Suprapubic skin (tissue), 4 donors: ENCODE data around the gene CRISP1. TPM values are rescaled to one million over a fixed set of nuclear protein-coding genes. Genes with fewer than 3 reads are reported as not detected.
"Not testable (repeated sequence)": the region's sequence is repeated elsewhere in the genome, so short reads cannot be mapped to it uniquely, and the experiment has no call there.

Experiments
- DNase-seq, 2 donors: peaks; one replicate each; pipeline ENCODE4 v3.0.0-alpha.2; 2019; ENCODE audit warnings: low spot score in 2 of 2
- H3K27ac ChIP-seq: fragments of 200-600 bp; sonication (generic); one replicate; pipeline ENCODE4 v1.5.1; 2019
- H3K27me3 ChIP-seq: fragments of 200-600 bp; sonication (generic); one replicate; pipeline ENCODE4 v1.5.1; 2019
- H3K36me3 ChIP-seq: fragments of 200-600 bp; sonication (generic); one replicate; pipeline ENCODE4 v1.5.1; 2019
- H3K4me1 ChIP-seq: fragments of 200-600 bp; sonication (generic); one replicate; pipeline ENCODE4 v1.5.1; 2019
- H3K4me3 ChIP-seq: fragments of 200-600 bp; sonication (generic); one replicate; pipeline ENCODE4 v1.5.1; 2019; ENCODE audit warnings: mild to moderate bottlenecking
- H3K9me3 ChIP-seq: fragments of 200-600 bp; sonication (generic); one replicate; pipeline ENCODE4 v1.5.1; 2019
- EP300 ChIP-seq: sonication (generic); formaldehyde crosslinking; IDR thresholded peaks from one replicate; pipeline ENCODE4 v1.6.1; 2017; ENCODE audit warnings: antibody characterized with exemption
- POLR2A ChIP-seq, 2 donors: fragments of 450-650 bp; IDR thresholded peaks; one replicate each; pipeline ENCODE4 v1.6.1; 2017; ENCODE audit warnings: antibody characterized with exemption in 2 of 2, mild to moderate bottlenecking in 2 of 2, moderate library complexity in 2 of 2
- POLR2AphosphoS5 ChIP-seq, 3 donors: sonication (generic); formaldehyde crosslinking; IDR thresholded peaks; one replicate each; pipeline ENCODE4 v1.6.1; 2017; ENCODE audit warnings: antibody characterized with exemption in 3 of 3
- WGBS: methylation state at CpG from one replicate; pipeline ENCODE4 v1.1.5; 2018; 5-methylcytosine and 5-hydroxymethylcytosine counted together
- total RNA-seq, 4 donors: library from RNA; depleted of rRNA; stranded (reverse); fragments of >200 nt; gene quantifications; one replicate each; pipeline ENCODE4 v1.1.0, GENCODE V29; 2016
- TF ChIP-seq, protein P1 (sequence below), 2 donors: fragments of 200-600 bp in 1 of 2; fragments of 450-650 bp in 1 of 2; sonication (generic) in 1 of 2; IDR thresholded peaks; one replicate each; pipeline ENCODE4 v1.5.1; 2016 to 2019; ENCODE audit warnings: antibody characterized with exemption in 2 of 2, mild to moderate bottlenecking in 1 of 2, moderate library complexity in 1 of 2

Gene CRISP1
- total RNA-seq, 4 donors from 2014 or later = not detected

DNA sequence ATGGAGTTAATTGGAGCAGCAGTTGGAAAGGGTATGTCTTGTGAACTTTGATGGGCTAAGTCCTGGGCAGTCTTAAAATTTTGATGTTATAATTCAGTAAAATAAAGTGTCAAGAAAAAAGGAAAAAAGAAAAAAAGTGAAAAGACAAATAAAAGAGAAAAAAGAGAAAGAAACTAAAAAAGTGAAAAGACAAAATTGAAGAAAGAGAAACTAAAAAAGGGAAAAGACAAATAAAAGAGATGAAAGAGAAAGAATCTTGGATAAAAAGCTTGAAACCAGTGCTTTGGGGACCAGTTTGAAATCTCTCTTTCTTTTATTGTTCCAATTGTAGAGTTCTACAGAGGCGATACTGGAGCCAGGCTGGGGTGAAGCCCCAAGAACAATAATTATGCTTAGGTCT, 67.2 kb downstream of the CRISP1 start:
- no peaks in the 10 kb centered on the region for H3K9me3 ChIP-seq
- no peak overlapping the region for H3K4me3 ChIP-seq
- no peaks in the 10 kb centered on the region for H3K36me3 ChIP-seq
- no peak for DNase-seq
- TF ChIP-seq EP300 (no peak), POLR2A (IDR thresholded peaks at IDR 0.05) (no peak), POLR2AphosphoS5 (IDR thresholded peaks at IDR 0.05) (no peak)
- TF ChIP-seq, protein P1, sequence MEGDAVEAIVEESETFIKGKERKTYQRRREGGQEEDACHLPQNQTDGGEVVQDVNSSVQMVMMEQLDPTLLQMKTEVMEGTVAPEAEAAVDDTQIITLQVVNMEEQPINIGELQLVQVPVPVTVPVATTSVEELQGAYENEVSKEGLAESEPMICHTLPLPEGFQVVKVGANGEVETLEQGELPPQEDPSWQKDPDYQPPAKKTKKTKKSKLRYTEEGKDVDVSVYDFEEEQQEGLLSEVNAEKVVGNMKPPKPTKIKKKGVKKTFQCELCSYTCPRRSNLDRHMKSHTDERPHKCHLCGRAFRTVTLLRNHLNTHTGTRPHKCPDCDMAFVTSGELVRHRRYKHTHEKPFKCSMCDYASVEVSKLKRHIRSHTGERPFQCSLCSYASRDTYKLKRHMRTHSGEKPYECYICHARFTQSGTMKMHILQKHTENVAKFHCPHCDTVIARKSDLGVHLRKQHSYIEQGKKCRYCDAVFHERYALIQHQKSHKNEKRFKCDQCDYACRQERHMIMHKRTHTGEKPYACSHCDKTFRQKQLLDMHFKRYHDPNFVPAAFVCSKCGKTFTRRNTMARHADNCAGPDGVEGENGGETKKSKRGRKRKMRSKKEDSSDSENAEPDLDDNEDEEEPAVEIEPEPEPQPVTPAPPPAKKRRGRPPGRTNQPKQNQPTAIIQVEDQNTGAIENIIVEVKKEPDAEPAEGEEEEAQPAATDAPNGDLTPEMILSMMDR (IDR thresholded peaks at IDR 0.05) = no peak
- no peaks in the 10 kb centered on the region for H3K27me3 ChIP-seq
- WGBS = 97% methylated on average over 1 of the region's 1 CpG
- H3K27ac ChIP-seq = no peak overlapping the region
- no peaks in the 10 kb centered on the region for H3K4me1 ChIP-seq

- not testable (repeated sequence) for H3K27ac ChIP-seq, H3K9me3 ChIP-seq, H3K27me3 ChIP-seq, H3K36me3 ChIP-seq, H3K4me3 ChIP-seq, DNase-seq, H3K4me1 ChIP-seq
- 88% methylated on average over 14 of the region's 21 CpGs for WGBS
Measured at GRCh38 chr6:49796842-49797455, 69.4 kb downstream of the CRISP1 start.

- 72% methylated on average over 2 of the region's 2 CpGs for WGBS
- TF ChIP-seq POLR2AphosphoS5 (IDR thresholded peaks at IDR 0.05) = no peak
- TF ChIP-seq, protein P1 (IDR thresholded peaks at IDR 0.05) = no peak
- no peak for TF ChIP-seq EP300
- TF ChIP-seq POLR2A (IDR thresholded peaks at IDR 0.05) = no peak
- H3K4me1 ChIP-seq = no peaks in the 10 kb centered on the region
- H3K27ac ChIP-seq = no peak overlapping the region
- DNase-seq = no peak
- no peaks in the 10 kb centered on the region for H3K9me3 ChIP-seq
- H3K36me3 ChIP-seq = no peaks in the 10 kb centered on the region
- H3K4me3 ChIP-seq = no peak overlapping the region
- no peaks in the 10 kb centered on the region for H3K27me3 ChIP-seq
Measured at GRCh38 chr6:49790341-49790740, 76.0 kb downstream of the CRISP1 start.

GRCh38 chr6:49787176-49787575, 79.2 kb downstream of the CRISP1 start, which contains the start of gene PGK2:
PGK2 (minus strand) TSS chr6:49787285; CDS start chr6:49787187, 98 bp downstream.
- H3K4me3 ChIP-seq = no peak within 1 kb of the TSS
- TF ChIP-seq EP300 (no peak), POLR2AphosphoS5 (IDR thresholded peaks at IDR 0.05) (no peak), POLR2A (IDR thresholded peaks at IDR 0.05) (no peak)
- TF ChIP-seq, protein P1 (IDR thresholded peaks at IDR 0.05) = no peak
- no peaks in the 10 kb centered on the region for H3K36me3 ChIP-seq

DNA sequence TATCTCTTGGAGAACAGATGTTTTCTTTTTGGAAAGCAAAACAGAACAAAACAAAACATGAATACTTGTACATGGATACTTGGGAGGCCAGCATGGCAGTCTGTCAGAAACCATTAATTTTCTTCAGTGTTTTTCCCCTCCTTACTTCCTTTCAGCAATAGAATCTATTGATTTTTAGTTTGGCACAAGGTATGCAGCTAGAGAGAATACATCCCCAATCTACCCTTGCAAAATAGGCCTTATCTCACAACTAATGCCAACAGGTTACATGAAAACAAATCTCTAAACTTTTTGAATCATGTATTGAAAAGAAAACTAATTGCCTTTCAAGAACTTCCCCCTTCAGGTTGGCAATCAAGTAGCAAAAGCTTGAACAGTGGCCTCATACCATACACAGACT, 82.1 kb downstream of the CRISP1 start:
- TF ChIP-seq POLR2A (IDR thresholded peaks at IDR 0.05) (no peak), POLR2AphosphoS5 (IDR thresholded peaks at IDR 0.05) (no peak), EP300 (no peak)
- TF ChIP-seq, protein P1 (IDR thresholded peaks at IDR 0.05) = no peak
- no peaks in the 10 kb centered on the region for H3K27me3 ChIP-seq
- H3K27ac ChIP-seq = no peak overlapping the region
- no peak for DNase-seq
- no peaks in the 10 kb centered on the region for H3K36me3 ChIP-seq
- no peak overlapping the region for H3K4me3 ChIP-seq
- H3K4me1 ChIP-seq = no peaks in the 10 kb centered on the region
- H3K9me3 ChIP-seq = no peaks in the 10 kb centered on the region

More at GRCh38 chr6:49787176-49787575, 79.2 kb downstream of the CRISP1 start, which contains the start of gene PGK2:
- Histone ChIP-seq H3K9me3 (no peaks in the 10 kb centered on the region), H3K27ac (no peak within 1 kb of the TSS), H3K27me3 (no peaks in the 10 kb centered on the region), H3K4me1 (no peaks in the 10 kb centered on the region)
- 87% methylated on average over 8 of the region's 8 CpGs for WGBS
- no peak for DNase-seq

Other genes with a start within 250 kb of the CRISP1 start
- gene RHAG, start 229.7 kb downstream of the CRISP1 start, total RNA-seq = under 1 TPM in 1 of 4 donors, not detected in 3; 0.89 TPM
- under 1 TPM in 1 of 4 donors, not detected in 3; 0.59 TPM for gene CRISP2, start 153.0 kb downstream of the CRISP1 start, total RNA-seq
- gene CRISP3, start 122.1 kb downstream of the CRISP1 start, total RNA-seq = 10 to 100 TPM in 2 of 4 donors, 1 to 10 TPM in 2; 5.1 to 22.7 (median 12.0) TPM
- not detected for gene PGK2, start 79.2 kb downstream of the CRISP1 start, total RNA-seq
- gene DEFB114, start 97.6 kb upstream of the CRISP1 start, total RNA-seq = not detected
- not detected for gene DEFB113, start 103.1 kb upstream of the CRISP1 start, total RNA-seq
- not detected for gene DEFB110, start 155.5 kb upstream of the CRISP1 start, total RNA-seq
- gene DEFB112, start 183.4 kb upstream of the CRISP1 start, total RNA-seq = not detected